GM23248 (cell line): ENCODE measurements around the gene VWA8. TPM values are rescaled to one million over a fixed set of nuclear protein-coding genes. Genes with fewer than 3 reads are reported as not detected.
"Not testable (repeated sequence)": the region's sequence is repeated elsewhere in the genome, so short reads cannot be mapped to it uniquely, and the experiment has no call there.

Source experiments
- DNase-seq: peaks from one replicate; pipeline ENCODE4 v3.0.0-alpha.2; 2015
- H2AFZ ChIP-seq: fragments of 200-600 bp; sonication (generic); 2 replicates; pipeline ENCODE4 v1.6.1; 2016; ENCODE audit warnings: antibody characterized with exemption
- H3F3A ChIP-seq: fragments of 200-600 bp; sonication (generic); 2 replicates; pipeline ENCODE4 v1.6.1; 2016; ENCODE audit warnings: mild to moderate bottlenecking, antibody characterized with exemption, mixed run types; ENCODE audit not compliant: insufficient read depth
- H3K27ac ChIP-seq: fragments of 200-600 bp; sonication (generic); 2 replicates; pipeline ENCODE4 v1.5.1; 2016; ENCODE audit warnings: mild to moderate bottlenecking
- H3K27me3 ChIP-seq: fragments of 200-600 bp; sonication (generic); replicated peaks from 2 replicates; pipeline ENCODE4 v1.6.1; 2016; ENCODE audit warnings: mild to moderate bottlenecking; ENCODE audit not compliant: insufficient read depth
- H3K36me3 ChIP-seq: fragments of 200-600 bp; sonication (generic); 2 replicates; pipeline ENCODE4 v1.6.1; 2016; ENCODE audit warnings: low read depth, mild to moderate bottlenecking
- H3K4me1 ChIP-seq: fragments of 200-600 bp; sonication (generic); 2 replicates; pipeline ENCODE4 v1.6.1; 2016; ENCODE audit warnings: mild to moderate bottlenecking; ENCODE audit not compliant: insufficient read depth
- H3K4me2 ChIP-seq: fragments of 200-600 bp; sonication (generic); one replicate; pipeline ENCODE4 v1.6.1; 2016; ENCODE audit warnings: mild to moderate bottlenecking; ENCODE audit not compliant: unreplicated experiment
- H3K4me3 ChIP-seq: fragments of 200-600 bp; sonication (generic); 2 replicates; pipeline ENCODE4 v1.5.1; 2016; ENCODE audit warnings: mild to moderate bottlenecking
- H3K79me2 ChIP-seq: fragments of 200-600 bp; sonication (generic); 2 replicates; pipeline ENCODE4 v1.6.1; 2016; ENCODE audit warnings: mild to moderate bottlenecking; ENCODE audit not compliant: insufficient read depth
- H3K9ac ChIP-seq: fragments of 200-600 bp; sonication (generic); 2 replicates; pipeline ENCODE4 v1.6.1; 2016; ENCODE audit warnings: mild to moderate bottlenecking
- H3K9me2 ChIP-seq: fragments of 200-600 bp; sonication (generic); 2 replicates; pipeline ENCODE4 v1.6.1; 2016; ENCODE audit warnings: mixed run types, mild to moderate bottlenecking, moderate library complexity; ENCODE audit not compliant: insufficient read depth
- H3K9me3 ChIP-seq: fragments of 200-600 bp; sonication (generic); one replicate; pipeline ENCODE4 v1.6.1; 2017; ENCODE audit warnings: low read depth
- H4K20me1 ChIP-seq: fragments of 200-600 bp; sonication (generic); 2 replicates; pipeline ENCODE4 v1.6.0; 2016; ENCODE audit not compliant: insufficient read depth
- EZH2 ChIP-seq: fragments of 200-600 bp; sonication (generic); IDR thresholded peaks from 2 replicates; pipeline ENCODE4 v1.6.1; 2018; ENCODE audit warnings: antibody characterized with exemption, mild to moderate bottlenecking; ENCODE audit not compliant: insufficient read depth, poor library complexity, severe bottlenecking
- EZH2phosphoT487 ChIP-seq: fragments of 200-600 bp; sonication (generic); IDR thresholded peaks from 2 replicates; pipeline ENCODE4 v1.6.1; 2018; ENCODE audit warnings: antibody characterized with exemption, moderate library complexity, mild to moderate bottlenecking, low read depth; ENCODE audit not compliant: insufficient read depth
- WGBS, 2 experiments: methylation state at CpG; one replicate each; pipeline ENCODE4 v1.1.6; 2015 to 2017; ENCODE audit warnings: low lambda C conversion rate in 2 of 2, low coverage in 1 of 2; ENCODE audit errors: missing lambda C conversion rate in 2 of 2; 5-methylcytosine and 5-hydroxymethylcytosine counted together
- in situ Hi-C: fragments of 300-500 bp; cut with MboI; formaldehyde crosslinking; loops from 2 replicates; pipeline ENCODE4 v1.15.0; 2020
- polyA plus RNA-seq: library from polyadenylated mRNA; unstranded; fragments of >200 nt; fragmentation: Nextera tagmentation; extraction: Ambion mirVana; gene quantifications from 2 replicates; pipeline ENCODE4 v1.2.1, GENCODE V29; 2016
- total RNA-seq: library from RNA; depleted of rRNA; stranded (reverse); fragments of >200 nt; shearing (Covaris generic); gene quantifications from 2 replicates; pipeline ENCODE4 v1.2.3, GENCODE V29; 2014

The VWA8 gene
- total and polyA plus RNA-seq, 2 experiments from 2014 or later: 3.9 to 10.1 TPM

DNA sequence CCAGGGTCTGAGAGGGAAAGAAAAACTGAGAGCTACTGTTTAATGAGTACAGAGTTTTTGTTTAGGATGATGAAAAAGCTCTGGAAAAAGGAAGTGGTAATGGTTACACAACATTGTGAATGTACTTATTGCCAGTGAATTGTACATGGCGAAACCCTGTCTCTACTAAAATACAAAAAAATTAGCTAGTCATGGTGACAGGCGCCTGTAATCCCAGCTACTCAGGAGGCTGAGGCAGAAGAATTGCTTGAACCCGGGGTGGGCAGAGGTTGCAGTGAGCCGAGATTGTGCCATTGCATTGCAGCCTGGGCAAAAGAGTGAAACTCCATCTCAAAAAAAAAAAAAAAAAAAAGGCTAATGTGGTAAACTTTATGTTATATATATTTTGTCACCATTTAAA lies 96.3 kb downstream of the VWA8 start:
- Histone ChIP-seq H3K9me3 (no peaks in the 10 kb centered on the region), H3F3A (no peaks in the 10 kb centered on the region), H3K79me2 (no peaks in the 10 kb centered on the region), H3K9ac (no peak overlapping the region), H4K20me1 (no peaks in the 10 kb centered on the region), H3K4me2 (no peak overlapping the region), H3K27ac (no peak overlapping the region), H3K4me3 (no peak overlapping the region), H2AFZ (no peak overlapping the region), H3K4me1 (no peaks in the 10 kb centered on the region), H3K9me2 (no peaks in the 10 kb centered on the region), H3K36me3 (peaks cover 9% of the 10 kb centered on the region; the same call in 1 of the 2 replicates), H3K27me3 (no peaks in the 10 kb centered on the region)
- peak; percentile 12 for DNase-seq
- 91 to 93% methylated on average over 4 of the region's 4 CpGs for WGBS, 2 experiments
- in situ Hi-C loops: no loop called here
- TF ChIP-seq EZH2phosphoT487: no peak
- TF ChIP-seq EZH2: no peak

DNA sequence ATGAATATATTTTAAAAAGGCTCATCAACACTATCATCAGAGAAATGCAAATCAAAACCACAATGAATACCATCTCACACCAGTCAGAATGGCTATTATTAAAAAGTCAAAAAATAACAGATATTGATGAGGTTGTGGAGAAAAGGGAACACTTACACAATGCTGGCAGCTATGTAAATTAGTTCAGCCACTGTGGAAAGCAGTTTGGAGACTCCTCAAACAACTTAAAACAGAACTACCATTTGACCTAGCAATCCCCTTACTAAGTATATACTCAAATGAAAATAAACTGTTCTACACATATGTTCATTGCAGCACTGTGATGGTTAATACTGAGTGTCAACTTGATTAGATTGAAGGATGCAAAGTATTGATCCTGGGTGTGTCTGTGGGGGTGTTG lies 98.2 kb downstream of the VWA8 start:
- H4K20me1 ChIP-seq, H3K4me2 ChIP-seq, H3F3A ChIP-seq, H3K79me2 ChIP-seq, H3K36me3 ChIP-seq, H2AFZ ChIP-seq, H3K27me3 ChIP-seq, H3K27ac ChIP-seq, H3K9me2 ChIP-seq, H3K9me3 ChIP-seq, DNase-seq, H3K9ac ChIP-seq, in situ Hi-C loops, H3K4me1 ChIP-seq, H3K4me3 ChIP-seq: not testable (repeated sequence)

GRCh38 chr13:41859565-41859964 lies 101.3 kb downstream of the VWA8 start:
- Histone ChIP-seq H3K27me3 (no peaks in the 10 kb centered on the region), H3K4me2 (no peak overlapping the region), H3K9me3 (no peaks in the 10 kb centered on the region), H3K36me3 (no peaks in the 10 kb centered on the region; the same call in 1 of the 2 replicates), H3K4me1 (no peaks in the 10 kb centered on the region), H3K79me2 (no peaks in the 10 kb centered on the region), H2AFZ (no peak overlapping the region), H3F3A (no peaks in the 10 kb centered on the region), H3K9me2 (no peaks in the 10 kb centered on the region), H3K27ac (no peak overlapping the region), H3K9ac (no peak overlapping the region), H4K20me1 (no peaks in the 10 kb centered on the region), H3K4me3 (no peak overlapping the region)
- DNase-seq: no peak
- 100% methylated on average over 1 of the region's 1 CpG for WGBS, 2 experiments
- TF ChIP-seq EZH2phosphoT487 (no peak), EZH2 (no peak)
- in situ Hi-C loops: no loop called here

- Histone ChIP-seq H3K27me3 (no peaks in the 10 kb centered on the region), H3K36me3 (no peaks in the 10 kb centered on the region; the same call in 1 of the 2 replicates), H3K9ac (no peak overlapping the region), H3K4me2 (no peak overlapping the region), H3K4me1 (no peaks in the 10 kb centered on the region), H2AFZ (no peak overlapping the region), H3K9me3 (no peaks in the 10 kb centered on the region), H3K9me2 (no peaks in the 10 kb centered on the region), H3F3A (no peaks in the 10 kb centered on the region), H3K27ac (no peak overlapping the region), H4K20me1 (no peaks in the 10 kb centered on the region), H3K79me2 (no peaks in the 10 kb centered on the region), H3K4me3 (no peak overlapping the region)
- no peak for TF ChIP-seq EZH2phosphoT487
- TF ChIP-seq EZH2: no peak
- in situ Hi-C loops: no loop called here
- DNase-seq: no peak
- 72 to 74% methylated on average over 5 of the region's 5 CpGs for WGBS, 2 experiments
Observed at GRCh38 chr13:41858780-41859179, 102.1 kb downstream of the VWA8 start.

DNA sequence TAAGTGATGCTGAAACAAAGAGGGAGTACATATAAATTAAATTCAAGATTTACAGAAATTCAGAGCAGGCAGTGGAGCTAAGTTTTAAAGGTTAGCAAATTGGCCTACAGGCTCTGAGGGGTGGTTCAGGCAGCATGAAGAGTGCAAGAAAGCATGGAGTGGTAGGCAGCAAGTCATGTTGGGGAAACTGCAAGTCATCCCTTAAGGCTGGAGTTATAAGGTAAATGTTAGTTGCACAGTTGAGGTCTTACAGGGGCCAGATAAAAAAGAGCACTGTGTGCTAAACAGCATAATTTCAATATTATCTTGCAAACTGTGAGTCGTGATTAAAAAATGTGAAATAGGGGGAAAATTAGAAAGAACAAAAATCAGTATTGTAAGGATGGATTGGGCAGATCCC lies 106.2 kb downstream of the VWA8 start:
- Histone ChIP-seq H3K9ac (no peak overlapping the region), H3K4me2 (no peak overlapping the region), H3F3A (no peaks in the 10 kb centered on the region), H3K79me2 (no peaks in the 10 kb centered on the region), H4K20me1 (no peaks in the 10 kb centered on the region), H3K27me3 (no peaks in the 10 kb centered on the region), H3K4me1 (no peaks in the 10 kb centered on the region), H2AFZ (no peak overlapping the region), H3K4me3 (no peak overlapping the region), H3K36me3 (no peaks in the 10 kb centered on the region; the same call in 1 of the 2 replicates), H3K27ac (no peak overlapping the region), H3K9me3 (no peaks in the 10 kb centered on the region), H3K9me2 (no peaks in the 10 kb centered on the region)
- DNase-seq: no peak
- WGBS, 2 experiments: 95 to 97% methylated on average over 1 of the region's 1 CpG
- in situ Hi-C loops: no loop called here
- TF ChIP-seq EZH2 (no peak), EZH2phosphoT487 (no peak)
